HG02970 (cell line): Measurements from ENCODE around the gene NAV1.
"Not testable (repeated sequence)": the region's sequence is repeated elsewhere in the genome, so short reads cannot be mapped to it uniquely, and the experiment has no call there.

Experiments
- ATAC-seq: cut with Tn5 transposase; IDR thresholded peaks from one replicate; pipeline ENCODE4 v1.9.1; 2021; ENCODE audit warnings: mild to moderate bottlenecking, moderate library complexity, moderate number of reproducible peaks; ENCODE audit not compliant: unreplicated experiment, low FRiP score

The NAV1 gene

GRCh38 chr1:201543871-201544642 lies 5.1 kb downstream of the NAV1 start:
- no peak for ATAC-seq

DNA sequence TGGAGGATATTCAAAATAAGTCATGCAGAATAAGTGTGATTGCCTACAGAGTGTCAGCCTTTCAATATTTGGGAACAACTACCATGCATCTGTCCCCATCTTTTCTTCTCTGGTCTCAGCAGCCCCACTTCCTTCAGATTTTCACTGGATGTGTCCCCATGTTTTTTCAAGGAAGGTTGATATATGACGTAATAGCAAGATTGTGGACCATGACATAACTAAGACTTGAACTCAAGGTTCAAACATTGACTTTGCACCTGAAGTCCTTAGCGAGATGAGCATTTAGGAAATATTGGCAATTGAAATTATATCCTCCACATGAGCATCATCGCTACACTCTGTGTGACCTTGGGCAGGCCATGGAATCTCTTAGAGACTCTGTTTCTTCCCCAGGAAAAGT lies 5.8 kb downstream of the NAV1 start:
- no peak for ATAC-seq

DNA sequence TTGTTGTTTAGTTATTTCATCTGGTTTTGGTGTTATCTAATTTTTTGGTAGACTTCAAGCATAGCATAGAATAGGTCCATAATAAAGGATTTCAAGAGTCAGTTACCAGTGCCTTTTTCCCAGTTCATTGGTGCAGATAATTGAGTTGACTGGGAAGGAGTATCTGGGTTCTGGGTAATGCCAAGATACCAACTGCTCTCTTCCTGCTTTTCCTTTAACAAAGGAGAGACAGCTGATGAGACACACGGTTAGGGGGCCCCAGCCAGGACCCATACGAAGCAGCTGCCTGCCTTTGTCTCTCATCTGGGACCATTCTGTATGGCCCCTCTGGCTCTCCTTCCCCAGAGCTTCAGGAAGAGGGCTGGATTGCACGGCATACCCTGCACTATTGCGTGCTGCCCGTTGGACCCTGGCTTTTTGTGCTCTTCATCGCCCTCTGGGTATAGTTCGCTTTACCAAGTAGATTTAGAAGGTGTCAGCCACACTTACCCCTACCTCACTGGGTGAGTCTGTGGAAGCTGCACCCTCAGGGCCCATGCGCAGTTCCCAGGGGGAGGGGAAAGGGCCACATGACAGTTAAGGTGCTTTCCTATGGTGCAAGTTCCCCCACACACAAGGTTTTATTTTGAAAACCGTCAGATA lies 7.0 kb downstream of the NAV1 start:
- no peak for ATAC-seq

DNA sequence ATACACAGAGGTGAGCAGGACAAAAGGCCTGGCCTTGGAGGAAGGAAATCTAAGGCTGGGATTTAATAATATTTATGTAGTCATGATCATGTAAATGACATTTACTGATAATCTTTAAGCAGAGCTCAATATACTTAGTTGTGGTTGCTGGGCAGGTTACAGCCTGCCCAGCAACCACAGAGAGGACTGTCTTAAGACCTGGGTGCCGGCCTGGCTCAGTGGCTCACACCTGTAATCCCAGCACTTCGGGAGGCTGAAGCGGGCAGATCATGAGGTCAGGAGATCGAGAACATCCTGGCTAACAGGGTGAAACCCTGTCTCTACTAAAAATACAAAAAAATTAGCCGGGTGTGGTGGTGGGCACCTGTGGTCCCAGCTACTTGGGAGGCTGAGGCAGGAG lies 10.6 kb downstream of the NAV1 start:
- ATAC-seq: not testable (repeated sequence)

- ATAC-seq: no peak
Measured at GRCh38 chr1:201551096-201551495, 12.2 kb downstream of the NAV1 start.

DNA sequence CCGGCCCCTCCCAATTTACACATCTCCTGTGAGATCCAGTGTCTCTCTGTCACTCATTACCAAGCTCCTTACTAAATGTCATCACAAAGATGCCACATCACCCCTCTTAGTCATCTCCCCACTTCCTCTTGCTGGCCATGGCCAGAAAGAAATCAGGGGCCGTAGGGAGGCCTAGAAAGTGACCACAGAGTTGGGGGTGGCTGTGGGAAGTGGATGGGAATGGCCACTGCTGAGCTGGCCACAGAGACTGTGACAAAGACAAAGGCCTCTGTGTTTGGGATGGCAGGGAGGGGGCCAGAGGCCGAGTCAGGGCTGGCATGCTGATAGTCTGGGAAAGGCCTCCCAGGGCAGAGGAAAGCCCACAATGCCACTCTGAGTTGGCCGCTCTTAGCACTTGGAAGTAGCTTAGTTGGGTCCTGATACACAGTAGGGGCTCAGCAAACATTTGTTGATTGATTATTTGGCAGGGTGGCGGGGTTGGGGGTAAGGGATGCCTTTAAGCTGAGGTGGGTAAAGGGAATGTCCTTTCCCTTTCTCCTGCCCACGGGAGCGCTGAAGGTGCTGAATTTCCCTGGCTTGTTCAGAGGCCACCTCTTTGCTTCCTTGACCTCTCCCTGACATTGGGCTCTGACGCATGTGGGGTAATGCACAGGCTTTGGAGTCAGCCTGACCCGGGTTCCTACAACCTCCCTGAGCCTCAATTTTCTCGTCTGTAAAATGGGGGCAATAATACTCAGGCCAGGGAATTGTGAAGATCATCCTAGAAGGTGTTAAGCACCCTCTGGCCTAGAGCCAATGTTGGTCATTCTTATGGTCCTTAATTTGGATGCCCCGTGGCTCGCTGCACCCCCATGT lies 13.2 kb downstream of the NAV1 start:
- no peak for ATAC-seq

DNA sequence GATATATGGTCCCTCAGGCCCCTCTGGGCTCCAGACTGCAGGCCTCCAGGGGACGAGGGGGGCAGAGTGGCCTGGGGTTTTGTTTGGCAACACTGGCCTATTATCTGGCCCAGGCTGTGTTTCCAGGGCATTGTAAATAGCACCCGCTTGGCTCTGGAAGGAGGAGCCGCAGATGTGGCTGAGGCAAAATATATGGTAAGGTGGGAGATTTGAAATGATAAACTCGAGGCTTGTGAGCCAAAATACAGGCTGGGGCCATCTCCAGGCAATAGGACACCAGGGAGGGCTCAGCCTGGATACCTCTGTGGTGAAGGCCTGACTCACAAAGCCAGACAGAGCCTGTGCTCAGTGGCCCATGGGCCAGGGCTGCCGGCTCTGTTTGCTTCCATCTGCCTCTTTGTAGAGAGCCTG lies 14.0 kb downstream of the NAV1 start:
- ATAC-seq: no peak

GRCh38 chr1:201553496-201554189 lies 14.7 kb downstream of the NAV1 start:
- no peak for ATAC-seq

DNA sequence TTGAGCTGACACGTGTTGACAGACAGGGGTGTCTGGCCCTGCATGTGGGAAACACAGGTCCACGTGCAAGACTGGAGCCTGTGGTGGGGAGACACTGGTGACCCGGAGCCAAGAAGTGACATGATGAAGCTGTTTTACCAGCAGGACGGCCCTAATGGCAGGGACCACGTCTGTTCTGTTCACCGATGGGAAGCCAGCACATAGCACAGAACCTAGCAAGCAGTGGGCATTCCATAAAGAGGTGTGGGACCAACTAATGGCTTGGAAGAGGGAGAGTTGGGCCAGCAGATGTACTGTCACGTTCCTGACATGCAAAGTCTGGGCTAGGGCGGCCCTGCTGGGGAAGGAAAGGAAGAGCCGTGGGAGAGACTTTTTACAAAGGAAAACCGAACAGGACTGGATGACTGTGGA lies 15.3 kb downstream of the NAV1 start:
- ATAC-seq: no peak

GRCh38 chr1:201554789-201555592 lies 16.1 kb downstream of the NAV1 start:
- ATAC-seq: no peak

DNA sequence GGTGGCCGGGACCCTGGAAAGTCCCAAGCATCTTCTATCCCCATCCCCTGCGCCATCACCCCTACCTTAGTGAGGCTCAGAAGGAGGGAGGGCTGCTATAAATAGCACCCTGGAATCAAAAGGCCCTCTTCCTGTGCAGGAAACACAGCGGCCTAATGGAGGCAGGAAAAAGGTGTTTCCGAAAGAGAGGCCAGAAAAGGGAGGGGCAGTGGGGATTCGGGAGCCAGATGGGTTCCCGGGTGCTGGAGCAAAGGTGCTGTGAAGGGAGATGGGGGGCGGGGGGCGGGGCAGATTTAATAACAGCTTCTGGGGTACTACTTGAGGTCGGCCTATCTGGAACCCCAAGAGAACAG lies 16.6 kb downstream of the NAV1 start:
- no peak for ATAC-seq

DNA sequence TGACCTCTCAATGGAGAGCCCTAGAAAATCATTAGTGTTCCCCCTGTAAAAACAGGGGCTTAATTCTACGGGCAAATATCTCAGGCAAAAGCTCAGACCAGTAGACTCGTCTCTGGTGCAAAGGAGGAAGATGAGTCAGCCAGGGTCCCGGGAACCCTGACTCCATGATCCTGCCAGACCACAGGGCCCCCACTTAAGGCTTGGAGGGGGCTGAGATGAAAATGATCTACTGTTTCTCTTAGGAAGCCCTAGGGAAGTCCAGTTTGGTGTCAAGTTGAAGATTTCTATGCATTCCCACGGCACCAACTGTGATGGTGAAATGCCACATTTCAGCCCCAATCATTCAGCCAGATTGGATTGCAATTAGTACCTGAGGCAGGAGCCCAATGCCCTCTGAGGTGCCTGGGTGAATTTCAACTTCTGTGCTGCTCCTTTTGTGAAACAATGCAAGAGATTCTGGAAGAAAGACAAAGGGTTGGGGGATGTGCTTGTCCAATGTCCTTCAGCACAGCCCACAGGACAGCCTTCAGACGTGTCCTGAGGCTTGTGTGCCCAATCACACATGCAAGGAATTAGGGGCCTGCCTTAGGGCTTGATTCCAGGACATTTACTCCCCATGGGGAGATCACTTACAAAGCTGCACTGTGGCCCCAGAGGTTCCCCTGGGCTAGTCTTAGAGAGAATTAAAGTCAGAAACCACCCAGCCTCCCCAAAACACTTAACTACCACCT lies 18.1 kb downstream of the NAV1 start:
- no peak for ATAC-seq

DNA sequence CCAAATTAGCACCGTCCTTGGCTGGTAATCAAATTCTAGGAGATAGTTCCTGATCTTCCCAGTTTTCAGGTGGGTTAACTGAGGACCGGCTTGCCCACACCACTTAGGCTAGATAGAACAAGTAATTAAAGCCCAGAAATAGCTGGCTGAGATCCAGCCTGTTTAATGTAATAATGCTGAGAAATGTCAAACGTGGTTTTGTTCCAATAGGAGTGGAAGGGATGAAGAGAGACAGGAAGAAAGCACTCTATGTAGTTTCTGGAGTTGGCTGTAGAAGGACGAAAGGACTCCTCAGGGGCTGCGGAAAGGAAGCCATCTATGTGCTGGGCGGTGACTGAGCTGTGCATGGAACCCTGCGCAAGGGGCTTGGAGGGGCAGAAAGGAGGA lies 18.6 kb downstream of the NAV1 start:
- no peak for ATAC-seq

DNA sequence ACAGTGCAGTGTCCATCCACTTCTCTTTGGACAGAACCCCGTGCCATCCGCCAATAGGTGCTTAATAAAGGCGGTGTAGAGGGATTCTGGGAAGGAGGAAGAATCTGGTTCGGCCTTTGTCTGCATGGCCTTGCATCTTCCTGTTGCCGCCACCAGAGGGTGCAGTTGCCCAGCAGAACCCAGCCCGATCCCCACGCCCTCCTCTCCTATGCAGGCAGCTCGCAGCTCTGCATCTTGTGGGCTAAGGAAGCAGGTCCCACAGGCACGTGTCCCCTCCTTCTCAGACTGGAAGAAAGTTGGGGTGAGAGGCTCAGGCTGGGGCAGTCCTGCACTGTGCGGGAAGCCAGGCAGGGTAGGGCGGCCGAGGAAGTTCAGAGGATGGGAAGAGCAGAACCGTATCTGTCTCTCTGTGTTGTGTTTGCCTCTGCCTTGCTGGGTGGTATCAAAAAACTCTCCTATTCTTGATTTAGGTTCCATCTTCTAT lies 20.8 kb downstream of the NAV1 start:
- ATAC-seq: no peak

GRCh38 chr1:201560328-201561194 lies 21.6 kb downstream of the NAV1 start:
- no peak for ATAC-seq

- ATAC-seq: no peak
Measured at GRCh38 chr1:201561195-201561564, 22.3 kb downstream of the NAV1 start.

DNA sequence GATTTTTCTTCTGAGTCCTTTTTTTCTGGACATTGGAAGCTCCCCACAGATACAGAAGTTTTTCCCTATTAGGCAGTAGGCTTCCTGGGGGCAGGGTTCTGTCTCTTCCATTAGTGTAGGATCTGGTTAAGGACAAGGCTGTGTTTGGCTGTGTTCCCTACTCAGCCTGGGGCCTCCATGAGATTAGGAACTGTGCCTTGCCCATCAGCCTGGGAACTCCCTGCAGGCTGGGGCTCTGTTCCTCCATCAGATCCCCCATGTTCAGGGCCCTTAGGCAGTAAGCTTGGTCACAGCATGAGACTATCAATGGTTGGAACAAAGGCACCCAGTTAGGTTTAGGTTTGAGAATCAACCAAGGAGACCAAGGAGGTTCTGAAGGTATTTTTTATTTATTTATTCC lies 22.7 kb downstream of the NAV1 start:
- ATAC-seq: no peak

DNA sequence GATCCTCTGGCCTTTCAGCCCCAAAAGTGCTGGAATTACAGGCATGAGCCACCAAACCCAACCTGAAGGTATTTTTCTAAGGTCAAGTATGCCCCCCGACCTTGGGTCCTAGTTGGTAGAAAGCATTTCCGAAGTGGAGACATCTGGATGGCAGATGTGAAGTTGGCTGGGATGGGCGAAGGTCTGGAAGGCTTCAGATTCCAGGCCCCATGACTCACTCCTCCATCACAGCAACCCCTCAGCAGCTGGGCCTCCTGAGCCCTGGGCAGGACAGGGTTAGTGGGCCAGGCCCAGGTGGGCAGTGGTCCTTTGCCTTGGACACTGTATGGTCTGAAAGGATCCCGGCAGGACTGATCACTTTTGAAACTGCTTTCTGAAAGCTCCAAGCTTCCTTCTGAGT lies 23.3 kb downstream of the NAV1 start:
- ATAC-seq: no peak
